Upper lobe of left lung (tissue), 4 donors: Measurements from ENCODE around the gene RPS6KA6.

ENCODE experiments used
- EP300 ChIP-seq, 4 donors: sonication (generic); formaldehyde crosslinking; IDR thresholded peaks; one replicate each; pipeline ENCODE4 v1.5.1; 2017; ENCODE audit warnings: antibody characterized with exemption in 4 of 4, control low read depth in 2 of 4
- POLR2A ChIP-seq, 4 donors: fragments of 450-650 bp; IDR thresholded peaks; one replicate each; pipeline ENCODE4 v1.5.1; 2016 to 2017; ENCODE audit warnings: antibody characterized with exemption in 4 of 4, mild to moderate bottlenecking in 2 of 4
- POLR2AphosphoS5 ChIP-seq, 2 donors: sonication (generic); formaldehyde crosslinking; IDR thresholded peaks; one replicate each; pipeline ENCODE4 v1.5.1; 2017; ENCODE audit warnings: antibody characterized with exemption in 2 of 2
- TF ChIP-seq, protein P1 (sequence below), 6 experiments: fragments of 450-650 bp in 4 of 6; fragments of 200-600 bp in 2 of 6; sonication (generic) in 2 of 6; IDR thresholded peaks; one replicate each; pipeline ENCODE4 v1.5.1; 2016 to 2019; ENCODE audit warnings: antibody characterized with exemption in 6 of 6

GRCh38 chrX:84064814-84065213 lies 123.2 kb downstream of the RPS6KA6 start:
- TF ChIP-seq POLR2A (IDR thresholded peaks at IDR 0.05) = no peak
- TF ChIP-seq, protein P1, sequence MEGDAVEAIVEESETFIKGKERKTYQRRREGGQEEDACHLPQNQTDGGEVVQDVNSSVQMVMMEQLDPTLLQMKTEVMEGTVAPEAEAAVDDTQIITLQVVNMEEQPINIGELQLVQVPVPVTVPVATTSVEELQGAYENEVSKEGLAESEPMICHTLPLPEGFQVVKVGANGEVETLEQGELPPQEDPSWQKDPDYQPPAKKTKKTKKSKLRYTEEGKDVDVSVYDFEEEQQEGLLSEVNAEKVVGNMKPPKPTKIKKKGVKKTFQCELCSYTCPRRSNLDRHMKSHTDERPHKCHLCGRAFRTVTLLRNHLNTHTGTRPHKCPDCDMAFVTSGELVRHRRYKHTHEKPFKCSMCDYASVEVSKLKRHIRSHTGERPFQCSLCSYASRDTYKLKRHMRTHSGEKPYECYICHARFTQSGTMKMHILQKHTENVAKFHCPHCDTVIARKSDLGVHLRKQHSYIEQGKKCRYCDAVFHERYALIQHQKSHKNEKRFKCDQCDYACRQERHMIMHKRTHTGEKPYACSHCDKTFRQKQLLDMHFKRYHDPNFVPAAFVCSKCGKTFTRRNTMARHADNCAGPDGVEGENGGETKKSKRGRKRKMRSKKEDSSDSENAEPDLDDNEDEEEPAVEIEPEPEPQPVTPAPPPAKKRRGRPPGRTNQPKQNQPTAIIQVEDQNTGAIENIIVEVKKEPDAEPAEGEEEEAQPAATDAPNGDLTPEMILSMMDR (IDR thresholded peaks at IDR 0.05) = no peak
- TF ChIP-seq EP300 (IDR thresholded peaks at IDR 0.05) = no peak
- no peak for TF ChIP-seq POLR2AphosphoS5 (IDR thresholded peaks at IDR 0.05)
